Type B pancreatic cell (in vitro differentiated cells): ENCODE data around the gene PILRA. TPM values are rescaled to one million over a fixed set of nuclear protein-coding genes. Genes with fewer than 3 reads are reported as not detected.

Source experiments
- DNase-seq: peaks from one replicate; pipeline ENCODE4 v3.0.0; 2021; ENCODE audit warnings: mixed read lengths; ENCODE audit not compliant: unreplicated experiment; ENCODE audit errors: extremely low spot score
- H3K27ac Mint-ChIP-seq: 2 replicates; pipeline ENCODE4 v1.8.0; 2021; ENCODE audit warnings: mild to moderate bottlenecking, mixed read lengths
- H3K27me3 Mint-ChIP-seq: 2 replicates; pipeline ENCODE4 v1.8.0; 2021; ENCODE audit warnings: mixed read lengths
- H3K36me3 Mint-ChIP-seq: 2 replicates; pipeline ENCODE4 v1.8.0; 2021; ENCODE audit warnings: mixed read lengths
- H3K4me1 Mint-ChIP-seq: one replicate; pipeline ENCODE4 v1.8.0; 2021; ENCODE audit warnings: mixed read lengths; ENCODE audit not compliant: unreplicated experiment
- H3K4me3 Mint-ChIP-seq: 2 replicates; pipeline ENCODE4 v1.8.0; 2021; ENCODE audit warnings: mild to moderate bottlenecking, mixed read lengths
- H3K9me3 Mint-ChIP-seq: 2 replicates; pipeline ENCODE4 v1.8.0; 2021; ENCODE audit warnings: mixed read lengths
- CTCF ChIP-seq: fragments of 200-600 bp; sonication (generic); conservative IDR thresholded peaks from 2 replicates; pipeline ENCODE4 v1.5.0; 2021; ENCODE audit warnings: antibody characterized with exemption, mild to moderate bottlenecking
- total RNA-seq: library from RNA; stranded (reverse); gene quantifications from 2 replicates; pipeline ENCODE4 v1.2.1, GENCODE V29; 2021; ENCODE audit warnings: low replicate concordance

Gene PILRA
- total RNA-seq, 1 donor from 2014 or later = 2.8 TPM

- H3K4me1 Mint-ChIP-seq = peaks cover 7% of the 10 kb centered on the region
- H3K36me3 Mint-ChIP-seq = no peaks in the 10 kb centered on the region
- peaks cover 26% of the 10 kb centered on the region for H3K27me3 Mint-ChIP-seq
- no peak overlapping the region for H3K27ac Mint-ChIP-seq
- no peak overlapping the region for H3K4me3 Mint-ChIP-seq
- no peaks in the 10 kb centered on the region for H3K9me3 Mint-ChIP-seq
- DNase-seq = no peak
- peak; percentile 48 for TF ChIP-seq CTCF
Measured at GRCh38 chr7:100400656-100401055, 27.4 kb downstream of the PILRA start.

GRCh38 chr7:100401811-100402210, 28.5 kb downstream of the PILRA start:
- TF ChIP-seq CTCF = no peak
- DNase-seq = no peak
- peaks cover 7% of the 10 kb centered on the region for H3K4me1 Mint-ChIP-seq
- H3K27ac Mint-ChIP-seq = no peak overlapping the region
- H3K36me3 Mint-ChIP-seq = no peaks in the 10 kb centered on the region
- no peaks in the 10 kb centered on the region for H3K9me3 Mint-ChIP-seq
- peaks cover 26% of the 10 kb centered on the region for H3K27me3 Mint-ChIP-seq
- no peak overlapping the region for H3K4me3 Mint-ChIP-seq

DNA sequence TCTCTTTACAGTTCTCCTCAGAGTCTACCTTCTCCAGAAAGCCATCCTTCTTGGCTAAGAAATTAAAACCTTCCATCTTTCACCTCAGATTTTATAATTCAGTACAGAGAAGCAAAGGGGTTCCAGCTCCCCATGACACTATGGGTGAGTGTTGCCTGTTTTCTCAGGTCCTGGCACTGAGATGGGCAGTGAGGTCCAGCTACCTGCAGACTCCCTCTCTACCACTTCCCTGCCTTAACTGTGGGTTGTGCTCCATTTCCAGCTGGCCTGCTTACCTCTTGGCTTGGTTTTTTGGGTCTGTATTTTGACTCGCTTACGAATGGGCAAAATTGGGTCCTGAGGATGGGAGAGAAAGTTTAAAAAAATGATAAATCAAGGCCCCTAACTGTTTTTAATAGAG, 29.0 kb downstream of the PILRA start:
- no peak for TF ChIP-seq CTCF

GRCh38 chr7:100406767-100407166, 33.5 kb downstream of the PILRA start:
- Mint-ChIP-seq H3K36me3 (no peaks in the 10 kb centered on the region), H3K9me3 (no peaks in the 10 kb centered on the region), H3K4me3 (no peak overlapping the region), H3K4me1 (no peaks in the 10 kb centered on the region), H3K27me3 (peaks cover 11% of the 10 kb centered on the region), H3K27ac (no peak overlapping the region)
- no peak for TF ChIP-seq CTCF
- no peak for DNase-seq

More for the DNA sequence above, 29.0 kb downstream of the PILRA start:
- Mint-ChIP-seq H3K4me3 (no peak overlapping the region), H3K27me3 (peaks cover 26% of the 10 kb centered on the region), H3K4me1 (peaks cover 7% of the 10 kb centered on the region), H3K36me3 (no peaks in the 10 kb centered on the region), H3K9me3 (no peaks in the 10 kb centered on the region), H3K27ac (no peak overlapping the region)
- DNase-seq = no peak

GRCh38 chr7:100407285-100408180, 34.2 kb downstream of the PILRA start:
- no peaks in the 10 kb centered on the region for H3K36me3 Mint-ChIP-seq
- H3K9me3 Mint-ChIP-seq = no peaks in the 10 kb centered on the region
- H3K4me1 Mint-ChIP-seq = no peaks in the 10 kb centered on the region
- no peak for DNase-seq
- no peak overlapping the region for H3K4me3 Mint-ChIP-seq
- H3K27ac Mint-ChIP-seq = no peak overlapping the region
- peak; percentile 81 for TF ChIP-seq CTCF
- peaks cover 15% of the 10 kb centered on the region for H3K27me3 Mint-ChIP-seq
